ENCODE data around the gene RCAN1.
"Not testable (repeated sequence)": the region's sequence is repeated elsewhere in the genome, so short reads cannot be mapped to it uniquely, and the experiment has no call there.

Gene RCAN1

GRCh38 chr21:34621434-34622350 lies 6.8 kb upstream of the RCAN1 start:
- no peak for DNase-seq (ENCODE audit: low read depth)

- DNase-seq (ENCODE audit: low read depth): no peak
These were observed 5.1 kb upstream of the RCAN1 start for GRCh38 chr21:34619841-34620665.

GRCh38 chr21:34618941-34619340 lies 4.0 kb upstream of the RCAN1 start:
- DNase-seq (ENCODE audit: low read depth): no peak

GRCh38 chr21:34617753-34618339 lies 2.9 kb upstream of the RCAN1 start:
- no peak for DNase-seq (ENCODE audit: low read depth)

- DNase-seq (ENCODE audit: low read depth): no peak
These were observed 538 bp upstream of the RCAN1 start for GRCh38 chr21:34615487-34615814.

- DNase-seq (ENCODE audit: low read depth): no peak
These were observed 960 bp downstream of the RCAN1 start for GRCh38 chr21:34613679-34614627.

- DNase-seq (ENCODE audit: low read depth): no peak
These were observed 2.4 kb downstream of the RCAN1 start for GRCh38 chr21:34612557-34612956.

GRCh38 chr21:34612056-34612455 lies 2.9 kb downstream of the RCAN1 start:
- no peak for DNase-seq (ENCODE audit: low read depth)

GRCh38 chr21:34611528-34611927 lies 3.4 kb downstream of the RCAN1 start:
- DNase-seq (ENCODE audit: low read depth): no peak

- no peak for DNase-seq (ENCODE audit: low read depth)
These were observed 4.9 kb downstream of the RCAN1 start for GRCh38 chr21:34609933-34610549.

GRCh38 chr21:34609244-34609932 lies 5.5 kb downstream of the RCAN1 start:
- DNase-seq (ENCODE audit: low read depth): no peak

- not testable (repeated sequence) for DNase-seq (ENCODE audit: low read depth)
These were observed 7.5 kb downstream of the RCAN1 start for GRCh38 chr21:34607376-34607775.

- no peak for DNase-seq (ENCODE audit: low read depth)
These were observed 8.3 kb downstream of the RCAN1 start for GRCh38 chr21:34606621-34607020.

- no peak for DNase-seq (ENCODE audit: low read depth)
These were observed 8.9 kb downstream of the RCAN1 start for GRCh38 chr21:34606051-34606450.

GRCh38 chr21:34604956-34605355 lies 10.0 kb downstream of the RCAN1 start:
- not testable (repeated sequence) for DNase-seq (ENCODE audit: low read depth)

- DNase-seq (ENCODE audit: low read depth): no peak
These were observed 10.4 kb downstream of the RCAN1 start for GRCh38 chr21:34604556-34604955.

- DNase-seq (ENCODE audit: low read depth): no peak
These were observed 11.2 kb downstream of the RCAN1 start for GRCh38 chr21:34603710-34604057.

GRCh38 chr21:34603002-34603709 lies 11.8 kb downstream of the RCAN1 start:
- peak; percentile 29 for DNase-seq (ENCODE audit: low read depth)

GRCh38 chr21:34602061-34602460 lies 12.9 kb downstream of the RCAN1 start:
- no peak for DNase-seq (ENCODE audit: low read depth)

- DNase-seq (ENCODE audit: low read depth): no peak
These were observed 15.3 kb downstream of the RCAN1 start for GRCh38 chr21:34599534-34600101.
